GM12875 (cell line): ENCODE data around the gene MRTFA.
"Not testable (repeated sequence)": the region's sequence is repeated elsewhere in the genome, so short reads cannot be mapped to it uniquely, and the experiment has no call there.

Experiments used
- H3K4me3 ChIP-seq: one replicate; pipeline ENCODE4 v1.5.1; 2011; ENCODE audit warnings: low read depth, low read length, control low read depth
- TF ChIP-seq, protein P1 (sequence below): IDR thresholded peaks from 2 replicates; pipeline ENCODE4 v1.5.1; 2011; ENCODE audit warnings: low read depth, mild to moderate bottlenecking, control low read depth, inconsistent platforms, low read length, moderate library complexity, borderline replicate concordance; ENCODE audit not compliant: insufficient read depth

Gene MRTFA

DNA sequence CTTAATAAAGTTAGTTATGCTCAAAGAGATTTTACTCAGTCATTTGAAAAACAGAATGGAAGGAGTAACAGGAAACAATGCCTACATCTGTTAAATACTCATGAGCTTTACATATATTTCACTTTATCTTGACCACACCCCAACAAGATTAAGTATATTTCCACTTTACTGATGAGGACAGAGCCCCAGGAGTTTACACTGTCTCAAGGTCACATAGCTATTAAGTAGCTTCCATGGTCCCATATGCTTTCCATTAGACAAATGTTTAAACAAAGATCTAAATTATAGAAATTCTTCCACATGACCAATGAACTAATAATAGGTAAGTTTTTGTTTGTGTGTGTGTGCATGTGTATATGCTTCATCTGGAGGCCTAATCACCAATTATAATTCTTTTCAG lies 30.2 kb downstream of the MRTFA start:
- TF ChIP-seq, protein P1, sequence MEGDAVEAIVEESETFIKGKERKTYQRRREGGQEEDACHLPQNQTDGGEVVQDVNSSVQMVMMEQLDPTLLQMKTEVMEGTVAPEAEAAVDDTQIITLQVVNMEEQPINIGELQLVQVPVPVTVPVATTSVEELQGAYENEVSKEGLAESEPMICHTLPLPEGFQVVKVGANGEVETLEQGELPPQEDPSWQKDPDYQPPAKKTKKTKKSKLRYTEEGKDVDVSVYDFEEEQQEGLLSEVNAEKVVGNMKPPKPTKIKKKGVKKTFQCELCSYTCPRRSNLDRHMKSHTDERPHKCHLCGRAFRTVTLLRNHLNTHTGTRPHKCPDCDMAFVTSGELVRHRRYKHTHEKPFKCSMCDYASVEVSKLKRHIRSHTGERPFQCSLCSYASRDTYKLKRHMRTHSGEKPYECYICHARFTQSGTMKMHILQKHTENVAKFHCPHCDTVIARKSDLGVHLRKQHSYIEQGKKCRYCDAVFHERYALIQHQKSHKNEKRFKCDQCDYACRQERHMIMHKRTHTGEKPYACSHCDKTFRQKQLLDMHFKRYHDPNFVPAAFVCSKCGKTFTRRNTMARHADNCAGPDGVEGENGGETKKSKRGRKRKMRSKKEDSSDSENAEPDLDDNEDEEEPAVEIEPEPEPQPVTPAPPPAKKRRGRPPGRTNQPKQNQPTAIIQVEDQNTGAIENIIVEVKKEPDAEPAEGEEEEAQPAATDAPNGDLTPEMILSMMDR: no peak

DNA sequence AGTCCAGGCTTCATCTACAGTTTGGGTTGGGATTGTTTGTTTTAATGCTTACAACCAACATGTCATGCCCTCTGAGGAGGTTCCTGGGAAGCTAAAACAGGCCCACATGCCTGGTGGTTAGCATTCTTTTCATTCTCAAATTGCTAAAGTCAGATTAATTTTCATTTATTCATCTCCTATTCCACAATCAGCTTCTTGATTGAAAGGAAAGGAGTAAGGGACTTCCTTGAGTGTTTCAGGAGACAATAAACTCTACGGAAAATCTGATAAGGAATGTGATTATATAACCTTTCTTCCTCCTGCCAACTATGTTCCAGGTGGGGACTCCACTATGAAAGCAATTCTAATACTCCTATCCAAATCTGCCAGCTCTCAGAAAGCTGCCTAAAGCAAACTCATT lies 30.8 kb downstream of the MRTFA start:
- no peak overlapping the region for H3K4me3 ChIP-seq
- TF ChIP-seq, protein P1: no peak

More for the DNA sequence above, 30.2 kb downstream of the MRTFA start:
- no peak overlapping the region for H3K4me3 ChIP-seq

DNA sequence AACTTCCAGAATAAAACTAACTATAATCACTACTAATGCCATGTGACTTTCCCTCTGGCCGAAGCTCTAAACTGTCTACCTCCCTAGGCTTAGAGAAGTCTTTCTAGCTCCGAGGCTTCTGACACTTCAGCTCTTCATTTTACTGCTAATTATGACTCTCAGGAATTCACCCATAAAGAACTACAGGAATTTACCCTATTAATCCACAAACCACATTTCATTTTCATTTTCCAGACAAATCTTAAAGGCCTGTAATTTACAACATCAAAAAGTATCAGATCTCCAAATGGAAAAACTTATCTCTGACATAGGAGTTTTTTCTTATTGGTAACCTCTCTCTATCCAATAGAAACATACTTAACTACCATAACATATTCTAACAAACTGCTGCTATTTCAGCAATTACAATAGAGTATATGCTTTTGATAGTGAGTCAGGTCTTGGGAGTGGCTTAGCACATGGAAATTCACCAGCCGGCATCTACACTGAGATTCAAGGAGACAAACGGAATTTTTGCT lies 33.4 kb downstream of the MRTFA start:
- TF ChIP-seq, protein P1: no peak
- no peak overlapping the region for H3K4me3 ChIP-seq

DNA sequence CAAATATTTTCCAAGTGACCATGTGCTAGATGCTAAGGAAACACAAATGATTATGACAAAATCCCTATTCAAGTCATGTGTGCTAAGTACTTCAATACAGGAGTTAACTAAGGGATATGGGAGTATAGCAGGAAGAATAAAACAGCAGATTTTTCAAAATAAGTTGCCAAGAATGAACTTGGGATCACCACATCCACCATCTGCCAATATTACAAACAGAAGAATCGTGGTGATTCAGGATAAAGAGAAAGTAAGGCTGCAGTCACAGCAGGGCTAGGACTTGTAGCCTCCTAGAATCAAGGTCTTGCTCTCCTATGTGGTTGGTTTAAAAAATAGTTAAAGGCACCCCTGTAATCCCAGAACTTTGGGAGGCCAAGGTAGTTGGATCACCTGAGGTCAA lies 34.3 kb downstream of the MRTFA start:
- no peak overlapping the region for H3K4me3 ChIP-seq
- TF ChIP-seq, protein P1: no peak

DNA sequence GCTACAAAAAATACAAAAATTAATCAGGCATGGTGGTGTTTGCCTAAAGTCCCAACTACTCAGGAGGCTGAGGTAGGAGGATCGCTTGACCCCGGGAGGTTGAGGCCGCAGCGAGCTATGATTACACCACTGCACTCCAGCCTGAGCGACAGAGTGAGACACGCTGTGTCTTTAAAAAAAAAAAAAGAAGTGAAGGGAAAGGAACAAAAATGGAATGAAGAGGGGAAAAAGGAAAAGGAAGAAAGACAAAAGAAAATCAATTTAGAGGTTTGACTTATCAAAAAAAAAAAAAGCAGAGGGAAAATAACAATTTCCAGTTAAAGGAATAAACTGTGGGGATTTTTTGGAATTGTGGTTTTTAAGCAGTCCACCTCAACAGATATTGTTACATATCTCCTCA lies 36.8 kb downstream of the MRTFA start:
- H3K4me3 ChIP-seq: no peak overlapping the region
- TF ChIP-seq, protein P1: no peak

DNA sequence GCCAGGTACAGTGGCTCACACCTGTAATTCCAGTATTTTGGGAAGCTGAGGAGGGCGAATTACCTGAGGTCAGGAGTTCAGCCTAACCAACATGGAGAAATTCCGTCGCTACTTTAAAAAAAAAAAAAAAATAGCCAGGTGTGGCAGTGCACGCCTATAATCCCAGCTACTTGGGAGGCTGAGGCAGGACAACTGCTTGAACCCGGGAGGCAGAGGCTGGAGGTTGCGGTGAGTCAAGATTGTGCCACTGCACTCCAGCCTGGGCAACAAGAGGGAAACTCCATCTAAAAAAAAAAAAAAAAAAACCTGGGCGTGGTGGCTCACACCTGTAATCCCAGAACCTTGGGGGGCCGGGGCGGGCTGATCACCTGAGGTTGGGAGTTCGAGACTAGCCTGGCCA lies 37.8 kb downstream of the MRTFA start:
- H3K4me3 ChIP-seq: not testable (repeated sequence)

DNA sequence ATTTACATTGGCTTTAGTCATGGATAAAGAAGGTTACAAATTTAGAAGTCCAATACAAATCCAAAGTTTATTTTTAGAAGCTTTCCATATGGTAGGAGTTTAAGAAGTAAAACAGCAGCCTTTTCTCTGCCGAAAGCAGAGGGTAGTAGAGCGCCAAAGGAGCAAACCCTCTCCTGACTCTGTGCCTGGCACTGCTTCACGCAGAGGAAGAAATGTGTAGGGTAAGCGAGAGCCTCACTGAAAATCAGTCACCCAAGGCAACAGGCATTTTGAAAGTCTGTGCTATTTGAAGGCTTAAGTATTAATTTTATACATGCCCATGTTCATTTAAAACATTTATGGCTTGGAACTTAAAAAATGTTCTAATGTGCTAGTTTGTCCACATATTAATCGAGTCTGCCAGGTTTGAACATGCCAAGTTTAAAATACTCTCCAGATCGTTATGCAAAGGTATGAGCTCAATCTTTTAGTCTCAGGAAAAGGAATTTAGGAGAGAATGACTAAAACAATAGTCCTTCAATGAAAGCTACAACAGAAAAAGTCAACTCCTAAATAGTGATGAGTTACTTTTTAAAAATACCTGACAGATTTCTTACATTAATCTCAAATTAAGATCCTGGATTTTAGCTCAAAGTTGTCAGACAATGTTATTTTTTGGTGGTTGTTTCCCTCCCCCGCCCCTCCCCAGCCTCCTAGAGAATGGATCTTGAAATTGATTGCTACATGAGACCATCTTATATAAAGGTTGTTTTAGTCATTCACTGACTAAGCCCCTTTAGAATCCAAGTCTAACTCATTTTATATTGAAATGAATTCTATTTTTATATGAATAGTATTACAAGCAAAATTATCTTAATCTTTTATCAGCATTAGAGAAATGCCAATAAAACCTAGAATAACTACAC lies 38.7 kb downstream of the MRTFA start:
- TF ChIP-seq, protein P1: no peak
- no peak overlapping the region for H3K4me3 ChIP-seq
